Pancreas (tissue), 10 donors: ENCODE results near the gene EFS. TPM values are rescaled to one million over a fixed set of nuclear protein-coding genes. Genes with fewer than 3 reads are reported as not detected.

ENCODE experiments used
- ATAC-seq, 4 donors: fragments of 200-7000 bp; cut with Tn5 transposase; one replicate each; pipeline versions ENCODE4 v1.8.0 to v1.9.1; 2020; ENCODE audit warnings: mild to moderate bottlenecking in 4 of 4, moderate library complexity in 4 of 4
- DNase-seq, 6 donors: peaks; one replicate each; pipeline ENCODE4 v3.0.0-alpha.2; 2020
- FAIRE-seq: peaks from 2 replicates; lab custom pipeline; 2012; peaks lifted over from hg19 to GRCh38; lab: Jason Lieb, UNC
- H3K27ac ChIP-seq, 4 donors: fragments of 200-600 bp; sonication (generic); 1 replicate in 3 of 4; 2 replicates in 1 of 4; pipeline versions ENCODE4 v1.5.0 to v1.8.0; 2020
- H3K27me3 ChIP-seq, 4 donors: fragments of 200-600 bp; one replicate each; pipeline ENCODE4 v1.8.0; 2021
- H3K36me3 ChIP-seq, 3 donors: fragments of 200-600 bp; sonication (generic) in 1 of 3; one replicate each; pipeline versions ENCODE4 v1.5.0 to v1.8.0; 2020 to 2021
- H3K4me1 ChIP-seq, 3 donors: fragments of 200-600 bp; one replicate each; pipeline ENCODE4 v1.8.0; 2021
- H3K4me3 ChIP-seq, 4 donors: fragments of 200-600 bp; sonication (generic) in 2 of 4; one replicate each; pipeline versions ENCODE4 v1.5.0 to v1.8.0; 2020 to 2021
- H3K9me3 ChIP-seq, 4 donors: fragments of 200-600 bp; one replicate each; pipeline ENCODE4 v1.8.0; 2021
- WGBS, 2 donors: extraction: QIAGEN DNeasy Blood & Tissue Kit; methylation state at CpG; one replicate each; pipeline ENCODE4 v1.1.7; 2013; 5-methylcytosine and 5-hydroxymethylcytosine counted together
- intact Hi-C, 3 donors: fragments of 100-400 bp; cut with DNase I; formaldehyde crosslinking; loops; one replicate each; pipeline versions ENCODE4 v1.11.1 to v1.14.2; 2022
- polyA plus RNA-seq, 2 donors: library from polyadenylated mRNA; stranded (reverse); fragments of 200-250 nt; gene quantifications; one replicate each; pipeline ENCODE4 v1.2.3, GENCODE V29; 2013
- total RNA-seq, 6 donors: library from RNA; stranded (reverse); fragmentation: NEBNext Ultra II Directional in 4 of 6; extraction: Animal tissue kit (Norgen Biotek cat#: 25700) in 4 of 6; gene quantifications; one replicate each; pipeline versions ENCODE4 v1.2.1 to v1.2.4, GENCODE V29; 2021 to 2023
- TF ChIP-seq, protein P1 (sequence below), 4 donors: fragments of 200-600 bp; sonication (generic) in 3 of 4; IDR thresholded peaks; one replicate each; pipeline versions ENCODE4 v1.5.0 to v1.8.0; 2021; ENCODE audit warnings: antibody characterized with exemption in 4 of 4
- donor health status: healthy with polysubstance abuse.
- donor health status: DM: no; HTN: no; CAD: no; lungs with moderate emphysema.
- donor health status: DM: no; HTN: no; CAD: no.
- donor health status: control.
- donor health status: control.
- donor health status: Bipolar disorder and iron deficiency.
- donor health status: DM: yes; HTN: yes; CAD: no.
- donor health status: DM: no; HTN: no; CAD: no.
- donor health status: DM: no; HTN: no; CAD: no.
- donor health status: DM: yes; HTN: yes; CAD: no.

EFS gene
- total and polyA plus RNA-seq, 8 donors: 0.23 to 3.0 (median 1.0) TPM

GRCh38 chr14:23358042-23358441 is 6.9 kb downstream of the EFS start:
- no peaks in the 10 kb centered on the region for H3K9me3 ChIP-seq
- FAIRE-seq: no peak
- H3K4me1 ChIP-seq: no peaks in the 10 kb centered on the region
- ATAC-seq: no peak
- TF ChIP-seq, protein P1, sequence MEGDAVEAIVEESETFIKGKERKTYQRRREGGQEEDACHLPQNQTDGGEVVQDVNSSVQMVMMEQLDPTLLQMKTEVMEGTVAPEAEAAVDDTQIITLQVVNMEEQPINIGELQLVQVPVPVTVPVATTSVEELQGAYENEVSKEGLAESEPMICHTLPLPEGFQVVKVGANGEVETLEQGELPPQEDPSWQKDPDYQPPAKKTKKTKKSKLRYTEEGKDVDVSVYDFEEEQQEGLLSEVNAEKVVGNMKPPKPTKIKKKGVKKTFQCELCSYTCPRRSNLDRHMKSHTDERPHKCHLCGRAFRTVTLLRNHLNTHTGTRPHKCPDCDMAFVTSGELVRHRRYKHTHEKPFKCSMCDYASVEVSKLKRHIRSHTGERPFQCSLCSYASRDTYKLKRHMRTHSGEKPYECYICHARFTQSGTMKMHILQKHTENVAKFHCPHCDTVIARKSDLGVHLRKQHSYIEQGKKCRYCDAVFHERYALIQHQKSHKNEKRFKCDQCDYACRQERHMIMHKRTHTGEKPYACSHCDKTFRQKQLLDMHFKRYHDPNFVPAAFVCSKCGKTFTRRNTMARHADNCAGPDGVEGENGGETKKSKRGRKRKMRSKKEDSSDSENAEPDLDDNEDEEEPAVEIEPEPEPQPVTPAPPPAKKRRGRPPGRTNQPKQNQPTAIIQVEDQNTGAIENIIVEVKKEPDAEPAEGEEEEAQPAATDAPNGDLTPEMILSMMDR (IDR thresholded peaks at IDR 0.05): no peak
- H3K27ac ChIP-seq: no peak overlapping the region
- no peaks in the 10 kb centered on the region for H3K36me3 ChIP-seq
- intact Hi-C loops: no loop called here
- WGBS, 2 donors: 73 to 79% methylated on average over 3 of the region's 3 CpGs
- DNase-seq: no peak
- no peak overlapping the region for H3K4me3 ChIP-seq
- H3K27me3 ChIP-seq: no peaks in the 10 kb centered on the region

DNA sequence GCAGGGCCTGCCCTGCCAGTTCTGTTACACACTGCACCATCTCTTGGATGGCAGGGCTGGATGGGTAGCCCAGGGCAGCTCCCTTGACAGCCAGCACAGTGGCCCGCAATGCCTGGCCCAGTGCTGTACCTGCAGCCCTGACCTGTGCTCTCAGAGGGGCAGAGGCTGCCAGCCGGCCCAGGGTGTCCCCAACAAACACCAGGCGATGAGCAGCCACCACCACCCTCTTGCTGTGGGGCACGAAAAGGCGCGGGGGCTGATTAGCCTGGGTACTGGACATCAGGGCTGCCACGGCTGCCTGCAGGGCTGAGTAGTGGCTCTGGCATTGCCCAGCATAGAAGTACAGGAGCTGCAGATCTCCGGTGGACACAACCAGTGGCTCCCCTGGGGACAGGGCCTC is 7.7 kb downstream of the EFS start:
- 79 to 88% methylated on average over 8 of the region's 8 CpGs for whole genome bisulfite sequencing, 2 donors
- Histone ChIP-seq H3K4me3 (no peak overlapping the region), H3K36me3 (no peaks in the 10 kb centered on the region), H3K27me3 (no peaks in the 10 kb centered on the region), H3K27ac (no peak overlapping the region), H3K9me3 (no peaks in the 10 kb centered on the region), H3K4me1 (no peaks in the 10 kb centered on the region)
- intact Hi-C loops: no loop called here
- ATAC-seq: no peak
- DNase-seq: peak in 1 of 6 donors; percentile 47
- FAIRE-seq: no peak
- TF ChIP-seq, protein P1 (IDR thresholded peaks at IDR 0.05): no peak

GRCh38 chr14:23356662-23357061 is 8.3 kb downstream of the EFS start:
- Histone ChIP-seq H3K36me3 (no peaks in the 10 kb centered on the region), H3K4me3 (no peak overlapping the region), H3K27me3 (no peaks in the 10 kb centered on the region), H3K4me1 (peaks cover 0 to 4% (median 0%) of the 10 kb centered on the region in 3 donors), H3K27ac (no peak overlapping the region), H3K9me3 (no peaks in the 10 kb centered on the region)
- TF ChIP-seq, protein P1 (IDR thresholded peaks at IDR 0.05): no peak
- ATAC-seq (no peak), DNase-seq (no peak), FAIRE-seq (no peak)
- WGBS, 2 donors: 89 to 91% methylated on average over 4 of the region's 4 CpGs
- intact Hi-C loops: no loop called here

GRCh38 chr14:23355871-23356435 is 9.0 kb downstream of the EFS start:
- no peak overlapping the region for H3K27ac ChIP-seq
- 70 to 84% methylated on average over 6 of the region's 6 CpGs for WGBS, 2 donors

GRCh38 chr14:23354990-23355389 is 10.0 kb downstream of the EFS start:
- no peaks in the 10 kb centered on the region for H3K9me3 ChIP-seq
- no peak for FAIRE-seq
- H3K27ac ChIP-seq: no peak overlapping the region
- ATAC-seq: no peak
- TF ChIP-seq, protein P1 (IDR thresholded peaks at IDR 0.05): no peak
- WGBS, 2 donors: 81 to 82% methylated on average over 6 of the region's 6 CpGs
- peaks cover 0 to 4% (median 0%) of the 10 kb centered on the region in 3 donors for H3K4me1 ChIP-seq
- no peaks in the 10 kb centered on the region for H3K27me3 ChIP-seq
- intact Hi-C loops: no loop called here
- H3K36me3 ChIP-seq: no peaks in the 10 kb centered on the region
- no peak for DNase-seq
- H3K4me3 ChIP-seq: no peak overlapping the region

More at GRCh38 chr14:23355871-23356435, 9.0 kb downstream of the EFS start:
- TF ChIP-seq, protein P1 (IDR thresholded peaks at IDR 0.05): no peak
- Histone ChIP-seq H3K4me3 (no peak overlapping the region), H3K4me1 (peaks cover 0 to 4% (median 0%) of the 10 kb centered on the region in 3 donors), H3K27me3 (no peaks in the 10 kb centered on the region), H3K36me3 (no peaks in the 10 kb centered on the region), H3K9me3 (no peaks in the 10 kb centered on the region)
- intact Hi-C loops: no loop called here
- DNase-seq (no peak), FAIRE-seq (no peak), ATAC-seq (no peak)
